Left hindlimb (tissue), 1 donor: ENCODE data around the gene CFLAR.

ENCODE experiments used
- DNase-seq: peaks from one replicate; pipeline ENCODE4 v3.0.0-alpha.2; 2018

The CFLAR gene

DNA sequence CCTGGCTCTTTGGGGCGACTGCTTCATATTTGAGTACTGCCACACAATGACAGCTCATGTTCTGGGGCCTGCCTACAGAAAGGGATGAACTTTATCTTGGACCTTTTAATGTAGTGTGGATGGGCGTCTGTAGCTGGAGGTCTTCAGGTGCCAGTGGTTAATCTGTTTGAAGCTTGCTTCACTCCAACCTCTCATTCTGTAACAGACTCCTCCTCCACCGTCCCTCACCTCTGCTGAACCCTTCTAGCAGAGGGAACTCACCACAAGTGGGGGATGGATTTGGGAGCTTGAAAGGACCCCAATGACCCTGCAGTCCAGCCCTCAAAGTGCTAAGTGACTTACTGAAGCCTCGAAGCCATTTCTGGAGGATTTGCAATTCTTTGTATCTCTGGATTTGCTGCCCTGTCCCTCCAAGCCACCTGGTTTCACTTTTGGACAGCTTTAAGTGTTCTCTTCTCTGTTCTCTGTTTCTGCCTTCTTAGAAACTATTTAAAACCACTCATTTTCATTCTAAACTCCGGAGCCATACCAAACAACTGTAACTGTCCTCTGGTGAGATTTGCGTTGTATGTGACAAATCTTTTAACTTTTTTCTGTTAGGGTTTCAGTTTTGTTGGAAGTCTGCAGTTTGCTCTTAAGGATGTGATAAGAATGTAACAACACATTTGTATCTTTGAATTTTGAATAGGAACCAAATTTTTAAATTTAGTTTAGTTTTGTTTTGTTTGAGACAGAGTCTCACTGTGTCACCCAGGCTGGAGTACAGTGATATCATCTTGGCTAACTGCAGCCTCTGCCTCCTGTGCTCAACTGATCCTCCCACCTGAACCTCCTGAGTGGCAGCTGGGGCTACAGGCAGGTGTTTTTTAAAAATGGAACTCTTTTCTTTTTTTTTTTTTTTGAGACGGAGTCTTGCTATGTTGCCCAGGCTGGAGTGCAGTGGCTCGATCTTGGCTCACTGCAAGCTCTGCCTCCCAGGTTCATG is 107.4 kb downstream of the CFLAR start:
- DNase-seq, result no peak
